HG03558 (cell line): ENCODE results near the gene MYO10.
"Not testable (repeated sequence)": the region's sequence is repeated elsewhere in the genome, so short reads cannot be mapped to it uniquely, and the experiment has no call there.

Experiments used
- ATAC-seq: cut with Tn5 transposase; IDR thresholded peaks from one replicate; pipeline ENCODE4 v1.9.1; 2021; ENCODE audit warnings: moderate number of reproducible peaks; ENCODE audit not compliant: unreplicated experiment; ENCODE audit errors: extremely low read depth

The MYO10 gene

DNA sequence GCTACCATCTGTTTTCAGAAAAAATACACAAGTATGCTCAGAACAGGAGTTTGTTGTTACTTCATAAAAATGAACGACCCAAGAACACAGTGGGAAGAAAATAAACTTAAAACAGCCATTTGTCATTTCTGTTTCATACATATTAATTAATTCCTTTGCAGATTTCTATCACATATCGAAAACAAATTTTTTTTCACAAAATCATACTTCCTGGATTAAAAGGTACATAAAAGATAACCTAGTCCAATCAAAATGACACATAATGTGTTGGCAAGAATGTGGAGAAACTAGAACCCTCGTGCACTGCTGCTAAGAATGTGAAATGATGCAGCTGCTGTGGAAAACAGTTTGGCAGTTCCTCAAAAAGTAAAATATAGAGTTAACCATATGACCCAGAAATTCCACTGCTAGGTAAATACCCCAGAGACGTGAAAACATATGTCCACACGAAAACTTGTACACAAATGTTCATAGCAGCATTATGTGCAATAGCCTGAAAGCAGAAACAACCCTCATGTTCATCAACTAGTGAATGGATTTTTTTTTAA lies 46.0 kb downstream of the MYO10 start:
- ATAC-seq, result no peak

DNA sequence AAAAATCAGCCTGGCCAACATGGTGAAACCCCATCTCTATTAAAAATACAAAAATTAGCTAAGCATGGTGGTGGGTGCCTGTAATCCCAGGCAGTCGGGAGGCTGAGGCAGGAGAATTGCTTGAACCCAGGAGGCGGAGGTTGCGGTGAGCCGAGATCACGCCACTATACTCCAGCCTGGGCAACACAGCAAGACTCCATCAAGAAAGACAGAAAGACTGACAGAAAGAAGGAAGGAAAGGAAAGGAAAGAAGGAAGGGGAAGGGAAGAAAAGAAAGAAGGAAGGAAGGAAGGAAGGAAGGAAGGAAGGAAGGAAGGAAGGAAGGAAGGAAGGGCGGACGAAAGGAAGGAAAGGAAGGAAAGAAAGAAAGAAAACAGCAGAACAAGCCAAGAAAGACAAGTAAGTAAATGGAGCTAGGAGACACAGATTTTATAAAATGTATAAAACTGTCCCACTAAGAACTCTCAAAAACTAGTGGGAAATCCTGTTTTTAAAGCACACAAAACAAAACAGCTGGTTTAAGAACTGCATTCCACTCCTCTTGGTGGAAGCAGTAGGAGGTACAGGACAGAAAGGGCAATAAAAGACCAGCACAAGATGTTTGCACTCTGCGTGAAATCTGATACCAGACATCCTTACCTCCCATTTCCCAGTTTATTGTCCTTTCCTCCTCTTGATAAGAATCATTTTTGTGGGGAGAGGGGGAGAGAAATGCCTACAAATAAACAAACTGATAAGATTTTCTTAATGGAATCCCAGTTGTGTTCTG lies 46.7 kb downstream of the MYO10 start:
- no peak for ATAC-seq

DNA sequence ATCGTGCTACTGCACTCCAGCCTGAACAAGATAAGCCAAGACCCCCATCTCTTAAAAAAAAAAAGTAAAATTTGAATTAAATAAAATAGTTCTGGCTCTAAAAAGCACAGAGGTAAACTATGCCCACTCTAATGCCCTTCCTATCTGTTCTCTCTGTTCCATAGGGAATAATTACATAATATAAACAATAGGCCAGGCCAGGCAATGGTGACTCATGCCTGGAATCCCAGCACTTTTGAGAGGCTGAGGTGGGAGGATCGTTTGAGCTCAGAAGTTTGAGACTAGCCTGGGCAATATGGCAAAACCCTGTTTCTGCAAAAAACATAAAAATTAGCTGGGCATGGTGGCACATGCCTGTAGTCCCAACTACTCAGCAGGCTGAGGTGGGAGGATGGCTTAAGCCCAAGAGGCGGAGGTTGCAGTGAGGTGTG lies 47.4 kb downstream of the MYO10 start:
- no peak for ATAC-seq

GRCh38 chr5:16886793-16887345 lies 49.2 kb downstream of the MYO10 start:
- ATAC-seq, result no peak

GRCh38 chr5:16886366-16886736 lies 49.7 kb downstream of the MYO10 start:
- ATAC-seq, result no peak

GRCh38 chr5:16885635-16886365 lies 50.3 kb downstream of the MYO10 start:
- no peak for ATAC-seq

GRCh38 chr5:16884595-16884994 lies 51.5 kb downstream of the MYO10 start:
- no peak for ATAC-seq

- ATAC-seq, result no peak
Observed at GRCh38 chr5:16883806-16884205, 52.3 kb downstream of the MYO10 start.

DNA sequence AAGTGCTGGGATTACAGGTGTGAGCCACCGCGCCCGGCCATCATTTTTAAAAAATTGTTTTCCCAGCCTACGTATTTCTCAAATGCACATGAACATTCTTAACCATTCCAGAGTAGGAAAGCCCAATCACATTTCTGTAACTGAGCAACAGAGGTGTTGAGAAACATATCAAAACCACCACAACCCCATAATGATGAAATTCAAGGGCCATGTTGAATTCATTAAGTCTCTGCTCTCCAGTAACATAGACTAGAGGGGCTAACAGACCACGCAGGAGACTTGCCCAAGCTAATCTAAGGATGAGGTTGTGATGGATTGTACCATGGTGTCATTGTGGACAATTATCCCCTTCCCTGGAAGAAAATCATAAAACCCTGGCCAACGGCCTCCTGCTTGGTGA lies 52.9 kb downstream of the MYO10 start:
- ATAC-seq, result no peak

GRCh38 chr5:16881251-16881650 lies 54.8 kb downstream of the MYO10 start:
- ATAC-seq, result no peak

DNA sequence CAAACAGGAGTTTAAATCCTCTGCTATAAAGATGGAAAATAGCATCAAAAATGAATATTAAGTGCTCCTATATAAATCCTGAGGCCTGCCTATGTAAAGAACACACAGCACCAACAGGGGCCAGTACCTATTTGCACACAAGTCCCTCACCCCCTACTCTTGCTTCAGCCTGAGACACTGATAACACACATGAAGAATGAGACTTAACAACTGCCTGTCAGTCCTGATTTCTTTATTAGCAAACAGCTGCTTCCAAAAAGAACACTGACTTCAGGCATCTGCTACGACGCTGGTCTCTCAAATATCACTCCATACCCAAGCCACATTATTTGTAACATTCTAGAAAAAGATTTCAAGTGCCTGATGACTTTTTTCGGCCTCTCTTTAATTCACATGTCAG lies 55.5 kb downstream of the MYO10 start:
- no peak for ATAC-seq

DNA sequence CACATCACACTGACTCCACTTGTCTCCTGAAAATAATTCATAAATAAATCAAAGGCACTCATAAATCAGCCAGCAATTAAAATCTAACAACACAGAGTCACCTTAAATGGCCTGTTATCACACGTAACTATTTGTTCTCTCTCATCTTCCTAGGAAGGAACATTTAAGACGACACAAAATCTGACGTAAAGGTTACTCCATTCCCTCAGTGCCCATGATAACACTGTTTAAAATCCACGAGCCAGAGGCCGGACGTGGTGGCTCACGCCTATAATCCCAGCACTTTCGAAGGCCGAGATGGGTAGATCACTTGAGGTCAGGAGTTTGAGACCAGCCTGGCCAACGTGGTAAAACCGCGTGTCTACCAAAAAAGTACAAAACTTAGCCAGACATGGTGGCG lies 56.4 kb downstream of the MYO10 start:
- ATAC-seq, result no peak

- ATAC-seq, result no peak
Observed at GRCh38 chr5:16879191-16879590, 56.9 kb downstream of the MYO10 start.

DNA sequence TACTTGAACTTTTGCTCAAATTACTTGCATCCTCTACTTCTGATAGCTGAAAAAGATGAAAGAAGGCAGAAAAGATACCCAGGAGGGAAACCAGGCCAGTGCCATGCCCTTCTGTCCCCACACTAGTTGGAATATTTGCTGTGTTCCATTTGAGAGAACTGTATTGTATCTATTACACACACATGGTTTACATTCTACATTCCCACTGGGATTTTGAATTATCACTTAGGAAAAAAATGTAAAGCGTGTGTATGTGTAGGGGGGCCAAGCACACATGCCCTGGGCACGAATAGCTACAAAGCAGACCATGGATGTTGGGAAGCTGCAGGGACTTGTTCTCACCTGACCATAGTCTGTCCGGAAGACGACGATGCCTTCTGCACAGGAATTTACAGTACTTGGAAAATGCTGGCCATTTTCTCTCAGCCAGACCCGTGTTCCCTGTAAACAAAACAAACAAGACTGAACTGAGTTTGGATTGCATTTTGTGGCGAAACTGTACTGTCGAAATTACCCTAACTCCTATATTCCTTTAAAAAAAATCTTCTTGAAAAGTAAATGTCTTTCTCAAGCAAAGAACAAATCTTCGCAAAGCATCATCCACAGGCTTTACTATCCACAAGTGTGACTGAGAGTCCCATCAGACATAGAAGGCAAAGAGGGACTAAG lies 58.7 kb downstream of the MYO10 start:
- no peak for ATAC-seq

DNA sequence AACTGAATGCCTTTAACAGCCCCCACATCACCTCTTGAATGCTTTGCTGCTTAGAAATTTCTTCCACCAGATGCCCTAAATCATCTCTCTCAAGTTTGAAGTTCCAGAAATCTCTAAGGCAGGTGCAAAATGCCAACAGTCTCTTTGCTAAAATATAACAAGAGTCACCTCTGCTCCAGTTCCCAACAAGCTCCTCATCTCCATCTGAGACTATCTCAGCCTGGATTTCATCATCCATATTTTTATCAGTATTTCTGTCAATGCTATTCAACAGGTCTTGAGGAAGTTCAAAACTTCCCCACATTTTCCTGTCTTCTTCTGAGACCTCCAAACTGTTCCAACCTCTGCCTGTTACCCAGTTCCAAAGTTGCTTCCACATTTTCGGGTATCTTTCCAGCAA lies 61.7 kb downstream of the MYO10 start:
- ATAC-seq, result not testable (repeated sequence)

GRCh38 chr5:16871746-16872339 lies 64.2 kb downstream of the MYO10 start:
- ATAC-seq, result no peak

GRCh38 chr5:16870878-16871277 lies 65.2 kb downstream of the MYO10 start:
- ATAC-seq, result no peak

DNA sequence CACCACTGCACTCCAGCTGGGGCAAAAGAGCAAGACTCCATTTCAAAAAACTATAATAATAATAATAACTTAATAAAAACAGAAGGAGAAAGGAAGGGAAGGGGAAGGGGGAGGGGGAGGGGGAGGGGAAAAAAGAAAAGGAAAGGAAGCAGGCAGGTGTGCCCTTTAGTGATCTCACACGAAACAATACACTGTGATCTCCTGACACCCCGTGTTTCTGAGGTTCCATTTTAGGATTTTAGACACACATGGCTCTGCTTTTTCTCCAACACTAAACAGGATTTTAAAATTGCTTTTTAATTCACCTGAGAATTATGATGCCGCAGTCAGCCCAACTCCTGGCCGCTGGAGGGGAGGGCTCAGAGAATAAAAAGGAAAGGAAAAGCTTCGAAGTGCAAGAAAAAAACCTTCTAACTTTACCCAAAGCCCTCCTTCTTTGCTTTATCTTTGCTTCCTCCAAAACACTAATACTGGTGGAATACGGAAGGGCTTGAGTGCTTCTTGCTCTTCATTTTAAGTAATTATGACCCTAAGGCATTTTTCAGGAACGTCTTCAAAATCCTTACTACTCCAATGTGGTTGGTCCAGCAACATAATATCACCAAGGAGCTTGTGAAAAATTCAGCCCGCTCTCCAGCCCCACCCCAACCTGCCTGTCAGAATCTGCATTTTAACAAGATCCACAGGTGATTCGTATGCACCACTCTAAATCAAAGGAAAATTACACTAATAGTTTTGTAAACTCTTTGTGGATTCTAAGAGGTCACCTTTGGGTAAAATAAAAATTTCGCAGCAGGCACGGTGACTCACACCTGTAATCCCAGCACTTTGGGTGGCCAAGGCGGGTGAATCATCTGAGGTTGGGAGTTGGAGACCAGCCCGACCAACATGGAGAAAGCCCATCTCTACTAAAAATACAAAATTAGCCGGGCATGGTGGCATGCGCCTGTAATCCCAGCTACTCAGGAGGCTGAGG lies 66.0 kb downstream of the MYO10 start:
- ATAC-seq, result no peak

DNA sequence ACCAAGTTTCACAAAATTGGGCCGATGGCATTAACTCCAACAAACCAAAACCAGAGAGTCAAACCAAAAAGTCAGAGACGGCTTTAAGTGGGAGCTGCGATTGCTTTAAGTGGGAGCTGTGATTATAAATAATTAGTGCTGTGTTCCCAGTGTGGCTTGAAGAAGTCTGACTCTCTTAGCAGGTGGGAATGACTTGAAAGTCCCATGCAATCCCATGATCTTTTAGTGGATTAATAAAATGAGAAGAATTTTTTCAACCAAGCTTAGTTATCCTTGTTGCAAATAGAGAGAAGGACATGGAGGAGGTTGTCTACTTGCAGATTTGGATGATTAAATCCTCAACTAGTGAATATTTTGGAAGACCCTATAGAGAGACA lies 68.5 kb downstream of the MYO10 start:
- ATAC-seq, result no peak
